Inferior parietal cortex (tissue), 1 donor: ENCODE measurements around the gene FLACC1.
"Not testable (repeated sequence)": the region's sequence is repeated elsewhere in the genome, so short reads cannot be mapped to it uniquely, and the experiment has no call there.

Experiments
- DNase-seq: peaks from one replicate; pipeline ENCODE4 v3.0.0-alpha.2; 2016; ENCODE audit errors: extremely low spot score

FLACC1 gene

DNA sequence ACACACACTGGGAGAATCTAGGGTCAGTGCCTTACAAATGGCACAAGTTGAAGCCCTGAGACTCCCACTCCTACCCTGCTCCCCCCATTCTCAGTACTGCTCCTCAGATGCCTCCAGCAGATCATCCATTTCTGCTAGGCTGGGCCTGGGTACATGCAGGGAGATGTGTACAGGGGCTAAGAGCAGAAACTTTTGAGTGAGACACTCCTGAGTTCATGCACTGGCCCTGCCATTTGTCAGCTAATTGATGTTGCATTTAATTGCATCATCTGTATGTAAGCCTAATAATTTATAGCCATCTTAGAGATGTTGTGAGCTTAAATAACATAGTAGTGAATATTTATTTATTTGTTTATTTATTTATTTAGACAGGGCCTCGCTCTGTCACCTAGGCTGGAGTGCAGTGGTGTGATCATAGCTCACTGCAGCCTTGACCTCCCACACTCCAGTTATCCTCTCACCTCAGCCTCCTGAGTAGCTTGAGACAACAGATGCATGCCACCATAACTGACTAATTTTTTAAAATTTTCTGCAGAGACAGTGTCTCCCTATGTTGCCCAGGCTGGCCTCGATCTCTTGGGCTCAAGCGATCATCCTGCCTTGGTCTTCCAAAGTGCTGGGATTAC lies 101.6 kb downstream of the FLACC1 start:
- DNase-seq: no peak

DNA sequence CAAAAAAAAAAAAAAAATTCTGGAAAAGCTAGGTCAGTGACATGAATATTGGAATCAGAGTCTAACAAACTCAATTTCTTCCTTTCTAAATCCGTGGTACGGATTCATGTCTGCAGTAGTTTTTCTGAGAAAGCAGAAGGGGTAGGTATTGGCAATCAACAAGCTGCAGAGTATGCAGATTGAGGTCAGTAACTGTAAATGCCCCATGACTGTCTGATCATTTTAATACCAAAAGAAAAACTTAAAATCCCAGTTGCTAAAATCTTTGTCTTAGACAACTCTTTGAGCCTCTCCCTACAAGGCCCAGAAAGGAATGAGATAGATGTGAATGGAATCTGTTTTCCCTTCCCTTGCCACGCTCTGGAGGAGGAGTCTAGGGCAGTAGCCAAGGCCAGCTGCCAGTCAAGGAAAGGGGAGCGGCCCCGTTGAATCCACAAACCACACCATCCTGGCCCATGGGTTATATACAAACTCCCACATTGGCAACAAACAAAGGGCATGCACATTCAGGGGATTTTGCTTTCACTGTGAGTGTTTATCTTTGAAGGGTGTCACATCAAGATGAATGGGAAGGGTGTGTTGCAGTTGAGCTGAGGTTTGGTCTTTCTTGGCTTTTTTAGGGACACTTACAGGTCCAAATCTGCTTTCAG lies 102.9 kb downstream of the FLACC1 start:
- DNase-seq: no peak

DNA sequence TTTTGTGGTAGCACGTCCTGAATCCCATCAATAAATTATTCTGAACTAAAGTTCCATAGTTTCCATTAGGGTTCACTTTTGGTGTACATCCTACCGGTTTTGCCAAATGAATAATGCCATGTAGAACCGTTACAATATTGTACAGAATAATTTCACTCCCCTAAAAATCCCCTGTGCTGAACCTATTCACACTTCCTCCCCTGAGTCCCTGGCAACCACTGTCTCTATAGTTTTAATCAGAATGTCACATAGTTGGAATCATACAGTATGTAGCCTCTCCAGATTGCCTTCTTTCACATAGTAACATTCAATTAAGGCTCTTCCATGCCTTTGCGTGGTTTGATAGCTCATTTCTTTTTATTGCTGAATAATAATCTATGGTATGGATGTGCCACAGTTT lies 106.4 kb downstream of the FLACC1 start:
- no peak for DNase-seq

DNA sequence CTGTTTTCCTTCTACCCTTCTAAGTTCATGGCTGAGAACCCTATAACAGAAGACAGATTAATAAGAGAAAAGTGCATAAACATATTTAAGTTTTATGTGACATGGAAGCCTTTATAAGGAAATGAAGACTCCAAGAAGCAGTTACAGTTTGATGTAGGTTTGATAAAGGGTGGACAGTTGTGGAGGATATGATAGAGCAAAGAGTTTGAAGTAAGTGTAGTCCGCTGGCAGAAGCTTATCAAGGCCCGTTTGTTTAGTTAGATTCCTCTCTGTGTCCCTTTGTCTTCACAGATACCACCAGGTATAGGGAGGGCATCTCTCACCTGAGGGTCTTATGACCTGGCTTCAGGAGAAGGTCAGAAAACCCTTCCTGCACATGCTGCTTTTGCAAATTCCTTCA lies 107.3 kb downstream of the FLACC1 start:
- no peak for DNase-seq

DNA sequence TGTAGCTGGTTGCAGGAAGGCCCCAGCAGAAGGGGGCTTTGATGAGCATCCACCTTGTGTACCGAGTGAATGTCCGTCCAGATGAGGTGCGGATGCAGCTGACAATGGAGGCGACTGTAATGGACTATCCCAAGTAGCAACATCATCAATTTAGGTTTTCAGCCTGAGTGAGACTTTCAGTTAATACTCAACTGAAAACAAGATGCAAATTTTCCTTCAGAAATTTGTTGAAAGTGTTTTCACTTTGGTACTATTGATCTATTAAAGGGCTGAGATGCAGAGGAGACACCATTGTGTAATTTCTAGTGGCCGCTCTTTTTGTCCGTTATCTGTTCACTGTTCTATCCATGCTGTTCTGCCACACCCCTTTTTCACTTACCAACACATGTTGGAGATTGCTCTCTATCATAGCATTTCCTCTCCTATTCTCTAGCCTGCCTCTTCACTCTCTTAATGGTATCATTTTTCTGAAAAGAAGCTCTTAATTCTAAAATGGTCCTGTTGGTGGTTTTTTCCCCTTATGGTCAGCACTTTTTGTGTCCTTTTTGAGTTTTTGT lies 108.8 kb downstream of the FLACC1 start:
- DNase-seq: no peak

DNA sequence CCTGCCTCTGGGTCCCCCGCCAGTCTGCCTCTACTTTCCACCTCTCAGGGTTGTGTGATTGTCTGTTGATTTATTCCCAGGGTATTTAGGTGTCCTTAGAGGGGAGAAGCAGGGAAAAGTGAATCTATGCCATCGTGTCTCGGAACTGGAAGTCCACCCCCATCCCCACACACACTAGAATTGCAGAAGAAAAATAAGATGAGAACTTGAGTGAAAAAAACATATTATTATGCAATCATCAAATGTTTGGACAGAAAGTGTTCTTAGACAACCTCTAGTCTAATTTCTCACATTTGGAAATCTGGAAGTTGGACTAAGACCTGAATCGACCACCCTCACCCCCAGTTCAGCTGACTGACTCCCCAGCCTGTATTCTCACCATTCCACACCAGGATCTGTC lies 110.9 kb downstream of the FLACC1 start:
- no peak for DNase-seq

DNA sequence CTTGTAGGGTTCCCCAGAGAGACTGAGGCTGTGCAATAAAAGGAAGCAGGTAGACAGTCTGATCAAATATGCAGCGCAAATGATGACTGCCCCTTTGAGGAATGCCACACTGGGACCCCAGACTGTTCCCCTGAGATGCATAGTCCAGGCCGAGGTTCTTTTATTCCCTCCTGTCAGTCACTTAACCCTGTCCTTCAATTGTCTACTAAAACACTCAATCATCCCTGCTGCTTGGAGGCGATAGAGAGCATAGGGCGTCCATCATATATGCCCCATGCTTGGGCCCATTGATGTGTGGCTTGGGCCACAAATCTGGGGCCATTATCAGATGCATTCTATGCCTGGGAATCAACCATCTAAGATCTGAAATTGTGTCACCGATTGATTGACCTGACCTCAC lies 112.3 kb downstream of the FLACC1 start:
- DNase-seq: no peak

DNA sequence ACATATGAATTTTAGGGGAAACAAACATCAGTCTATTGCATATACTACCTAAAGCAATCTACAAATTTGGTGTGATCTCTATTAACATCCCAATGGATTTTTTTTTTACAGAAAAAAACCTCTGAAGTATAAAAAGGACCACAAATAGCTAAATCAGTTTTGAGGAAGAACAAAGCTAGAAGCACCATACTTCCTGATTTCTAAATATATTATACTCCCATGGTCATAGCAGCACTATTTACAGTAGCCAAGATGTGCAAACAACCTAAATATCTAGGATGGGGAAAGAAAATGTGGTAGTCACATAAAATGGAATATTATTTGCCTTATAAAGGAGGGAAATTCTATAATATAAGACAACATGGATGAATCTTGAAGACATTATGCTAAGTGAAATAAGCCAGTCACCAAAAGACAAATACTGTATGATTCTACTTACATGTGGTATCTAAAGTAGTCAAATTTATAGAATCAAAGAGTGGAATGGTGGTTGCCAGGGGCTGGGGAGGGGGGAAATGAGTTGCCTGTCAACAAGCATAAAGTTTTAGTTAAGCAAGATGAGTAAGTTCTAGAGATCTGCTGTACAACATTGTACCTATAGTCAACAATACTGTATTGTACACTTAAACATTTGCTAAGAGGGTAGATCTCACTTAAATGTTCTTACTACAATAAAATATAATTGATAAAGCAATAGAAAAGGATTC lies 114.4 kb downstream of the FLACC1 start:
- no peak for DNase-seq

DNA sequence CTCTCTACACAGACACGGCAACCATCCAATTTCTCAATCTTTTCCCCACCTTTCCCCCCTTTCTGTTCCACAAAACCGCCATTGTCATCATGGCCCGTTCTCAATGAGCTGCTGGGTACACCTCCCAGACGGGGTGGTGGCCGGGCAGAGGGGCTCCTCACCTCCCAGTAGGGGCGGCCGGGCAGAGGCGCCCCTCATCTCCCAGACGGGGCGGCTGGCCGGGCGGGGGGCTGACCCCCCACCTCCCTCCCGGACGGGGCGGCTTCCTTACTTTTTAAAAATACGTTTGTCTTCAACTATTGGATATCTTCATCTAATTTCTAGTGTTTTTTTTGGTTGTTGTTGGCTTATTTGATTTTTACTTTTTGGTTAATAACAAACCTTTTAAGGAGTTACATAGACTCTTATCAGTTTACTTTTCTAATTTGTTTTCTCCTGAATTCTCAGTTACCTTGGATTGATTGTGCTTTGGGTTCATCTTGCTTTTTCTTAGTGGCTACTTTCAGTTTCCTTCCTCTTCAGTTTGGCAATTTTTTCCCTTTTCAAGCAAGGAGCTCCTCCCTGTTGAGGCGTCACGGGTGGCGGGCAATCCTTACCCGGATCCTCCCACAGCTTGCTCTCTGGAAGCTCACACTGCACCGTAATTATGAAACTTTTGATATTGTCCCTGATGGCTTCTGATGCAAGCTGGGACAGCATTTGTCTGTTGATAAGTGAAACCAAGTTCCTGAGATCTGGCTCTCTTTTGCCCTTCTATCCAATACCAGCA lies 117.8 kb downstream of the FLACC1 start:
- not testable (repeated sequence) for DNase-seq
